HepG2 (cell line): Measurements from ENCODE around the gene POU5F1. TPM values are rescaled to one million over a fixed set of nuclear protein-coding genes. Genes with fewer than 3 reads are reported as not detected.

Experiments
- CBX1 ChIP-seq: IDR thresholded peaks from one replicate; pipeline ENCODE4 v1.6.1; 2016; ENCODE audit warnings: antibody characterized with exemption, low read depth
- GFI1 ChIP-seq: sonication (generic); formaldehyde crosslinking; IDR thresholded peaks from 2 replicates; pipeline ENCODE4 v1.5.0; 2020; ENCODE audit warnings: missing genetic modification reagents, mild to moderate bottlenecking, borderline replicate concordance
- GTF2F1 ChIP-seq: fragments of 150-350 bp; IDR thresholded peaks from 2 replicates; pipeline ENCODE4 v1.6.1; 2014; ENCODE audit warnings: low read length
- KLF16 ChIP-seq, 2 experiments: sonication (generic) in 1 of 2; formaldehyde crosslinking in 1 of 2; IDR thresholded peaks; 2 replicates each; pipeline versions ENCODE4 v1.6.1 to v1.8.0; 2016 to 2023; ENCODE audit warnings: missing genetic modification reagents in 2 of 2, missing compliant biosample characterization in 1 of 2
- NAIF1 ChIP-seq: sonication (generic); formaldehyde crosslinking; IDR thresholded peaks from 2 replicates; pipeline ENCODE4 v1.5.0; 2020; ENCODE audit warnings: mild to moderate bottlenecking, missing genetic modification reagents, borderline replicate concordance
- NFIC ChIP-seq: IDR thresholded peaks from 2 replicates; pipeline ENCODE4 v1.6.1; 2012; ENCODE audit warnings: mild to moderate bottlenecking, low read length, inconsistent platforms
- SALL1 ChIP-seq: sonication (generic); formaldehyde crosslinking; IDR thresholded peaks from 2 replicates; pipeline ENCODE4 v1.8.0; 2022; ENCODE audit warnings: mild to moderate bottlenecking, missing genetic modification reagents
- SP1 ChIP-seq, 2 experiments: fragments of 450-650 bp in 1 of 2; sonication (generic) in 1 of 2; formaldehyde crosslinking in 1 of 2; IDR thresholded peaks; 2 replicates each; pipeline versions ENCODE4 v1.4.0 to v1.6.1; 2016 to 2020; ENCODE audit warnings: missing genetic modification reagents in 1 of 2
- TEAD2 ChIP-seq: sonication (generic); formaldehyde crosslinking; IDR thresholded peaks from 2 replicates; pipeline ENCODE4 v1.9.0; 2021; ENCODE audit warnings: missing genetic modification reagents
- THAP9 ChIP-seq: sonication (generic); formaldehyde crosslinking; IDR thresholded peaks from 2 replicates; pipeline ENCODE4; 2020; ENCODE audit warnings: missing genetic modification reagents, mild to moderate bottlenecking, borderline replicate concordance
- ZNF530 ChIP-seq: sonication (generic); formaldehyde crosslinking; IDR thresholded peaks from 2 replicates; pipeline ENCODE4 v1.5.0; 2020; ENCODE audit warnings: low read depth, mild to moderate bottlenecking, missing genetic modification reagents
- ZNF678 ChIP-seq: sonication (generic); formaldehyde crosslinking; IDR thresholded peaks from 2 replicates; pipeline ENCODE4 v1.4.0; 2020; ENCODE audit warnings: mild to moderate bottlenecking, missing genetic modification reagents
- ZNF720 ChIP-seq: sonication (generic); formaldehyde crosslinking; IDR thresholded peaks from 2 replicates; pipeline ENCODE4 v1.4.0; 2020; ENCODE audit warnings: missing genetic modification reagents
- polyA plus RNA-seq, 8 experiments: library from polyadenylated mRNA; depleted of rRNA in 3 of 8; stranded (reverse) in 7 of 8; unstranded in 1 of 8; fragments of >200 nt; fragmentation: Illumina TruSeq in 4 of 8; extraction: Trizol in 4 of 8; gene quantifications; 2 replicates each; pipeline versions ENCODE4 v1.2.1 to v1.2.3, GENCODE V29; 2011 to 2016; ENCODE audit warnings: low read depth in 4 of 8, missing spikeins in 1 of 8, mixed read lengths in 1 of 8; ENCODE audit not compliant: insufficient read depth in 1 of 8
- total RNA-seq, 5 experiments: library from RNA; depleted of rRNA; stranded (reverse); fragments of >200 nt; fragmentation: Illumina TruSeq; extraction: Trizol; gene quantifications; 2 replicates each; pipeline ENCODE4 v1.2.3, GENCODE V29; 2016; ENCODE audit warnings: low read depth in 1 of 5
- TF ChIP-seq, protein P1 (sequence below): IDR thresholded peaks from 2 replicates; pipeline ENCODE4 v1.6.1; 2016; ENCODE audit warnings: low read depth, missing genetic modification reagents, missing compliant biosample characterization
- TF ChIP-seq, protein P2 (sequence below): sonication (generic); formaldehyde crosslinking; IDR thresholded peaks from 2 replicates; pipeline ENCODE4 v1.5.0; 2020; ENCODE audit warnings: missing genetic modification reagents
- TF ChIP-seq, protein P3 (sequence below): sonication (generic); formaldehyde crosslinking; IDR thresholded peaks from 2 replicates; pipeline ENCODE4 v1.4.0; 2020; ENCODE audit warnings: missing genetic modification reagents

The POU5F1 gene
- total and polyA plus RNA-seq, 2 of the 13 experiments (the other 11 are each of a cell fraction or from before 2014, with no cell fraction given), result 2.5 to 7.2 TPM

- TF ChIP-seq, protein P1, sequence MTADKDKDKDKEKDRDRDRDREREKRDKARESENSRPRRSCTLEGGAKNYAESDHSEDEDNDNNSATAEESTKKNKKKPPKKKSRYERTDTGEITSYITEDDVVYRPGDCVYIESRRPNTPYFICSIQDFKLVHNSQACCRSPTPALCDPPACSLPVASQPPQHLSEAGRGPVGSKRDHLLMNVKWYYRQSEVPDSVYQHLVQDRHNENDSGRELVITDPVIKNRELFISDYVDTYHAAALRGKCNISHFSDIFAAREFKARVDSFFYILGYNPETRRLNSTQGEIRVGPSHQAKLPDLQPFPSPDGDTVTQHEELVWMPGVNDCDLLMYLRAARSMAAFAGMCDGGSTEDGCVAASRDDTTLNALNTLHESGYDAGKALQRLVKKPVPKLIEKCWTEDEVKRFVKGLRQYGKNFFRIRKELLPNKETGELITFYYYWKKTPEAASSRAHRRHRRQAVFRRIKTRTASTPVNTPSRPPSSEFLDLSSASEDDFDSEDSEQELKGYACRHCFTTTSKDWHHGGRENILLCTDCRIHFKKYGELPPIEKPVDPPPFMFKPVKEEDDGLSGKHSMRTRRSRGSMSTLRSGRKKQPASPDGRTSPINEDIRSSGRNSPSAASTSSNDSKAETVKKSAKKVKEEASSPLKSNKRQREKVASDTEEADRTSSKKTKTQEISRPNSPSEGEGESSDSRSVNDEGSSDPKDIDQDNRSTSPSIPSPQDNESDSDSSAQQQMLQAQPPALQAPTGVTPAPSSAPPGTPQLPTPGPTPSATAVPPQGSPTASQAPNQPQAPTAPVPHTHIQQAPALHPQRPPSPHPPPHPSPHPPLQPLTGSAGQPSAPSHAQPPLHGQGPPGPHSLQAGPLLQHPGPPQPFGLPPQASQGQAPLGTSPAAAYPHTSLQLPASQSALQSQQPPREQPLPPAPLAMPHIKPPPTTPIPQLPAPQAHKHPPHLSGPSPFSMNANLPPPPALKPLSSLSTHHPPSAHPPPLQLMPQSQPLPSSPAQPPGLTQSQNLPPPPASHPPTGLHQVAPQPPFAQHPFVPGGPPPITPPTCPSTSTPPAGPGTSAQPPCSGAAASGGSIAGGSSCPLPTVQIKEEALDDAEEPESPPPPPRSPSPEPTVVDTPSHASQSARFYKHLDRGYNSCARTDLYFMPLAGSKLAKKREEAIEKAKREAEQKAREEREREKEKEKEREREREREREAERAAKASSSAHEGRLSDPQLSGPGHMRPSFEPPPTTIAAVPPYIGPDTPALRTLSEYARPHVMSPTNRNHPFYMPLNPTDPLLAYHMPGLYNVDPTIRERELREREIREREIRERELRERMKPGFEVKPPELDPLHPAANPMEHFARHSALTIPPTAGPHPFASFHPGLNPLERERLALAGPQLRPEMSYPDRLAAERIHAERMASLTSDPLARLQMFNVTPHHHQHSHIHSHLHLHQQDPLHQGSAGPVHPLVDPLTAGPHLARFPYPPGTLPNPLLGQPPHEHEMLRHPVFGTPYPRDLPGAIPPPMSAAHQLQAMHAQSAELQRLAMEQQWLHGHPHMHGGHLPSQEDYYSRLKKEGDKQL, result no peak
- TF ChIP-seq, protein P2, sequence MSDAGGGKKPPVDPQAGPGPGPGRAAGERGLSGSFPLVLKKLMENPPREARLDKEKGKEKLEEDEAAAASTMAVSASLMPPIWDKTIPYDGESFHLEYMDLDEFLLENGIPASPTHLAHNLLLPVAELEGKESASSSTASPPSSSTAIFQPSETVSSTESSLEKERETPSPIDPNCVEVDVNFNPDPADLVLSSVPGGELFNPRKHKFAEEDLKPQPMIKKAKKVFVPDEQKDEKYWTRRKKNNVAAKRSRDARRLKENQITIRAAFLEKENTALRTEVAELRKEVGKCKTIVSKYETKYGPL (CRISPR knock-in tag), result no peak
- TF ChIP-seq CBX1, result no peak
- TF ChIP-seq TEAD2, result no peak
- no peak for TF ChIP-seq GTF2F1
- TF ChIP-seq GFI1 (CRISPR knock-in tag), result no peak
- no peak for TF ChIP-seq SALL1 (CRISPR knock-in tag)
- TF ChIP-seq NFIC, result no peak
- TF ChIP-seq THAP9 (CRISPR knock-in tag), result no peak
- 0 out of 4 replicates have a peak, but pooled peaks of 1 of the 2 experiments have one; percentile 22 for TF ChIP-seq KLF16 (CRISPR knock-in tag; IDR thresholded peaks at IDR 0.05)
- no peak for TF ChIP-seq ZNF678 (CRISPR knock-in tag)
- no peak for TF ChIP-seq ZNF720
- no peak for TF ChIP-seq ZNF530 (CRISPR knock-in tag)
- TF ChIP-seq NAIF1 (CRISPR knock-in tag), result no peak
- TF ChIP-seq, protein P3, sequence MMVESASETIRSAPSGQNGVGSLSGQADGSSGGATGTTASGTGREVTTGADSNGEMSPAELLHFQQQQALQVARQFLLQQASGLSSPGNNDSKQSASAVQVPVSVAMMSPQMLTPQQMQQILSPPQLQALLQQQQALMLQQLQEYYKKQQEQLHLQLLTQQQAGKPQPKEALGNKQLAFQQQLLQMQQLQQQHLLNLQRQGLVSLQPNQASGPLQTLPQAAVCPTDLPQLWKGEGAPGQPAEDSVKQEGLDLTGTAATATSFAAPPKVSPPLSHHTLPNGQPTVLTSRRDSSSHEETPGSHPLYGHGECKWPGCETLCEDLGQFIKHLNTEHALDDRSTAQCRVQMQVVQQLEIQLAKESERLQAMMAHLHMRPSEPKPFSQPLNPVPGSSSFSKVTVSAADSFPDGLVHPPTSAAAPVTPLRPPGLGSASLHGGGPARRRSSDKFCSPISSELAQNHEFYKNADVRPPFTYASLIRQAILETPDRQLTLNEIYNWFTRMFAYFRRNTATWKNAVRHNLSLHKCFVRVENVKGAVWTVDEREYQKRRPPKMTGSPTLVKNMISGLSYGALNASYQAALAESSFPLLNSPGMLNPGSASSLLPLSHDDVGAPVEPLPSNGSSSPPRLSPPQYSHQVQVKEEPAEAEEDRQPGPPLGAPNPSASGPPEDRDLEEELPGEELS, result 0 out of 2 replicates have a peak, but pooled peaks have one; percentile 23
- TF ChIP-seq SP1 (IDR thresholded peaks at IDR 0.05), result no peak
- peak; percentile 13; the same call in 1 of the 2 replicates for TF ChIP-seq SP1 (CRISPR knock-in tag; IDR thresholded peaks at IDR 0.05)
Observed at GRCh38 chr6:31158863-31159855, 11.3 kb downstream of the POU5F1 start (continued).
